Activated naive CD4-positive, alpha-beta T cell treated with anti-CD3 and anti-CD28 coated beads for 36 hours (primary cell): Measurements from ENCODE around the gene DOHH. TPM values are rescaled to one million over a fixed set of nuclear protein-coding genes. Genes with fewer than 3 reads are reported as not detected.

ENCODE experiments used
- CTCF ChIA-PET: fragments of 350-600 bp; sonication (Branson Sonifier 250); formaldehyde crosslinking; loops from one replicate; lab custom pipeline; 2021; ENCODE audit warnings: antibody characterized with exemption; lab: Charles Lee
- DNase-seq: peaks from one replicate; pipeline ENCODE4 v3.0.0-alpha.2; 2020
- H3K27ac Mint-ChIP-seq: one replicate; pipeline ENCODE4 v1.8.0; 2021; ENCODE audit warnings: mild to moderate bottlenecking, mixed read lengths
- H3K27me3 Mint-ChIP-seq: one replicate; pipeline ENCODE4 v1.8.0; 2021; ENCODE audit warnings: low read depth, mixed read lengths
- H3K36me3 Mint-ChIP-seq: one replicate; pipeline ENCODE4 v1.8.0; 2021; ENCODE audit warnings: low read depth, mixed read lengths
- H3K4me1 Mint-ChIP-seq: one replicate; pipeline ENCODE4 v1.8.0; 2021; ENCODE audit warnings: low read depth, mixed read lengths
- H3K4me3 Mint-ChIP-seq: one replicate; pipeline ENCODE4 v1.8.0; 2021; ENCODE audit warnings: mild to moderate bottlenecking, moderate library complexity, mixed read lengths
- H3K9me3 Mint-ChIP-seq: one replicate; pipeline ENCODE4 v1.8.0; 2021; ENCODE audit warnings: mixed read lengths
- intact Hi-C: fragments of 100-400 bp; cut with micrococcal nuclease; formaldehyde crosslinking; loops from one replicate; pipeline ENCODE4 v1.15.1; 2023
- total RNA-seq, 2 experiments: library from RNA; stranded (reverse); gene quantifications; one replicate each; pipeline ENCODE4 v1.2.3, GENCODE V29; 2021

Gene DOHH
- total RNA-seq, 2 experiments from 2014 or later, result 13.3 to 14.0 TPM

DNA sequence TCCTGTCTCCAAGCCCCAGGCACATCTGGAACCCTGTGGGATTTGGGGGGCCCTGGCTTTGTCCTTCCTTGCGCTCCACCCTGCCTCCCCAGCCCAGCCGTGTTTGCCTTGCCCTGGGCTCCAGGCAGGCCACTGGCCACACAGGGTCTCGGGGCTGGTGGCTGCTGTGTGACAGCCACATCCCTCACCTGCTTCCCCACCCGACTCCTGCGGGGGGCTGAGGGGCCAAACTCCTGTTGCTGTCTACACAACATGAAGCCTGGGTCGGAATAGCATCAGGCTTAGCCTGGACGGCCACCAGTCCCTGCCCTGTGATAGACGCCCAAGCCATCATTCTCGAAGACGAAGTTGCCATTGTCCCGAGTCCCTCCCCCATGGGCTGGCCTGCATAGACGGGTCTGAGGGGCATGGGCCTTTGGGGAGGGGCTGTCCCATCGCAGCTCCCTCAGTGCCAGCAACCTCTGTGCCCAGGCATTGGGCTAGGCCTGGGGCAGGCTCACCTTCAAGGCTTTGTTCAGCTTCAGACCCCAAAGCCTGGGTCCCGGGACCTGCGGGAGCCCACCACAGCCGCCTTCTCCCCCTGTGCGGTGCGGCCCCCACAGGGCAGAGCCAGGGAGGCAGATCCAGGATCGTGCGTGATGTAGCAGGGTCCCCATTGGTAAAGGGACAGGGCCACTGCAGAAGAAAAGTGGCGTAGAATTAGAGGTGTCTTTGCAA is 23.0 kb upstream of the DOHH start:
- Mint-ChIP-seq H3K36me3 (peaks cover 12% of the 10 kb centered on the region), H3K4me3 (no peak overlapping the region), H3K9me3 (no peaks in the 10 kb centered on the region), H3K27me3 (no peaks in the 10 kb centered on the region), H3K4me1 (peaks cover 9% of the 10 kb centered on the region), H3K27ac (no peak overlapping the region)
- CTCF ChIA-PET, result no interaction called here
- DNase-seq, result no peak
- intact Hi-C loops, result no loop called here

DNA sequence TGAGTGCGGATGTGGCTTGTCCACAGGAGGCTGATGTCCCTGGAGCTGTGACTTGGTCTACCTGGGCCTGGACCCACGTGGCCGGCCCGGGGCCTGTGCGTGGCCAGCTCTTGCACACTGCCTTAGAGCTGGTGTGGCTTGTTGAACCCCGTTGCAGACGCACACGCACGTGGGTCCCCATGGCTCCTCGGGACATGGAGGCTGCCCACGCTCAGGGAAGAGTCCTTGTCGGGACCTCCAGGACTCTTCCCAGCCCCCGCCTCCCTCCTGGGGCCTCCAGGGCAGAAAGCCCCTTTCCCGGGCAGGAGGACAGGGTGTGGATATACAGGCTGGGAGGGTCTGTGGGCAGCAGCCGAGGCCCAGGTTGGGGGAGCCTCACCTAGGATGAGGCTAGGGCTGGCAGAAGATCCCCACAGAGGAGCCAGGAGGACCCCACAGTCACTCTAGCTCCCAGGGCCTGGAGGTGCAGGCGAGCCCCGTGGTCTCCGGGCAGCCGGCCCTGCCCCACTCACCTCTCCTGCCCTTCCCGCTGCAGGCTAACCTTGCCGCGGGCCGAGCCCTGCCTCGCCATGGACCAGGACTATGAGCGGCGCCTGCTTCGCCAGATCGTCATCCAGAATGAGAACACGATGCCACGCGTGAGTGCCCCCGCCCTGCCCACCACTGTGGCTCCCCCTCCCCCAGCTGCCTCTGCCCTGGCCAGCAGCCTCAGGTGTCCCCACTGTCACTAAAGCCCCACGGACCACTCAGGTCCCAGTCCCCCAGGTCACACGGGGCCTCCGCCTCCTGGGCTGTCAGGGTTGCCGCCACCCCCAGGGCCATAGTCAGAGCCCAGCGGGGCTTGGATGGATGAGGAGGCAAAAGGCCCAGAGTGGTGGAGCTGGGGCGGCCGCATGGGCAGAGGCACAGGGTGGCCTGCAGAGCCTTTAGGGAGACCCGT is 22.2 kb upstream of the DOHH start:
- no peak for DNase-seq
- Mint-ChIP-seq H3K36me3 (peaks cover 12% of the 10 kb centered on the region), H3K27me3 (no peaks in the 10 kb centered on the region), H3K4me1 (peaks cover 13% of the 10 kb centered on the region), H3K4me3 (no peak overlapping the region), H3K27ac (peak overlapping the region; percentile 65), H3K9me3 (no peaks in the 10 kb centered on the region)
- intact Hi-C loops, result no loop called here
- CTCF ChIA-PET, result no interaction called here

DNA sequence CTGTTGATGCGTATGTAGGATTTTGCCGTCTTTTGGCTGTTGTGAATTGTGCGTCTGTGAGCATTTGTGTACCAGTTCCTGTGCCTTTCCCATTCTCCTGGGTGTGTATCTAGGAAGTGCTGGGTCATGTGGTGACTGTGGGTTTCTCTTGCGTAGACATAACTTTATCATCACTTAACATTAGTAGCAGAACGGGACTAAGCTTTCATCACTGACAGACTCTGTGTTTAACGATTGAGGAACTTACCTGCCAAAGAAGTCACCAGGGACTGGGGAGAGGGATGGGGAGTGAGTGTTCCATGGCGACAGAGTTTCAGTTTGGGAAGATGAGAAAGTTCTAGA is 20.6 kb upstream of the DOHH start:
- no peaks in the 10 kb centered on the region for H3K9me3 Mint-ChIP-seq
- CTCF ChIA-PET, result interaction anchor here (0.6 to 0.8 kb wide), 2 partner anchors 28 to 35 kb away, joined by 5 to 6 read pairs; no protein-coding TSS in a partner anchor
- no peak for DNase-seq
- H3K27me3 Mint-ChIP-seq, result no peaks in the 10 kb centered on the region
- peaks cover 26% of the 10 kb centered on the region for H3K4me1 Mint-ChIP-seq
- no peak overlapping the region for H3K4me3 Mint-ChIP-seq
- no peak overlapping the region for H3K27ac Mint-ChIP-seq
- intact Hi-C loops, result no loop called here
- H3K36me3 Mint-ChIP-seq, result peaks cover 8% of the 10 kb centered on the region

DNA sequence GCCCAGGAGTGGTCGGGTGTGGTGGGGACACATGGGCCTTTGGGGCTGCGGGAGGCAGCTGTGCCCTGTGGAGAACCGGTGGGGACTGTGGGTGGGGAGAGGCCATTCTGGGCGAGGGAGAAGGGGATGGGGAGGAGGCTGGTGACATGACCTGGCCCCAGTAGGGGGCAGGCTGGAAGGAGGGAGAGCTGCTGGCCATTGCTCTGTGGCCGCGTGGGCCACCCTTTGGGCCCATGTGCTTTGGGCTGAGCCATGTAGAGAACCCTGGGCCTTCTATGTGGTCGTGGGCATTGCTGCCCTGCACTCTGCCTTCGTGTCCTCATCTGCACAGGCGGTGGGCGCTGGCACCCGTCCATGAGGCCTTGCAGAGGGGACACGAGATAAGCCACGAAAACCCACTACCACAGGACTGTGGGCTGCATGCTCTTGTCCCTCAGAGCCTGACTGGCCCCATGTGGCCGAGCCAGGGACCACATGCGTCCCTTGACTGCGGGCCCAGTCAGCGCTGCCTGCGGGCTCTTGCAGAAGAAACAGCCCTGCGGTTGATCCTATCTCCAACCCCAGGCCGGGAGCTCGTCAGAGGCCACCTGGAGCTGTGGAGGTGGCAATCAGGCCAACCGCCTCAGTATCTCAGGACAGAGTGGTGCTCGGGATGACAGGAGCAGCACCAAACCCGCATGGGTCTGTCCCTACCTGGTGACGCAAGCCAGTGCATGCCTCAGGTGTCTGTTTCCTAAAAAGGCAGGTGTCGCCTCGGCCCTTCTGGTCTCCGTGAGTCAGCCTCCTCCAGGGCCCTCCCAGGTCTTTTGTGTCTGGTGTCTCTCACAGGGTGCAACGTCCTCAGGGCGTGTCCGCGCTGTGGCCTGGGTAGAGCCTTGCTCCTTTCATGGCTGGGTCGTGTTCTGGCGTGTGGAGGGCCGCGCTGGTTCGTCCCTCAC is 20.0 kb upstream of the DOHH start:
- H3K36me3 Mint-ChIP-seq, result peaks cover 8% of the 10 kb centered on the region
- no peak for DNase-seq
- H3K27me3 Mint-ChIP-seq, result no peaks in the 10 kb centered on the region
- no peak overlapping the region for H3K4me3 Mint-ChIP-seq
- no peak overlapping the region for H3K27ac Mint-ChIP-seq
- H3K9me3 Mint-ChIP-seq, result no peaks in the 10 kb centered on the region
- H3K4me1 Mint-ChIP-seq, result peaks cover 30% of the 10 kb centered on the region
- intact Hi-C loops, result no loop called here
- CTCF ChIA-PET, result no interaction called here

DNA sequence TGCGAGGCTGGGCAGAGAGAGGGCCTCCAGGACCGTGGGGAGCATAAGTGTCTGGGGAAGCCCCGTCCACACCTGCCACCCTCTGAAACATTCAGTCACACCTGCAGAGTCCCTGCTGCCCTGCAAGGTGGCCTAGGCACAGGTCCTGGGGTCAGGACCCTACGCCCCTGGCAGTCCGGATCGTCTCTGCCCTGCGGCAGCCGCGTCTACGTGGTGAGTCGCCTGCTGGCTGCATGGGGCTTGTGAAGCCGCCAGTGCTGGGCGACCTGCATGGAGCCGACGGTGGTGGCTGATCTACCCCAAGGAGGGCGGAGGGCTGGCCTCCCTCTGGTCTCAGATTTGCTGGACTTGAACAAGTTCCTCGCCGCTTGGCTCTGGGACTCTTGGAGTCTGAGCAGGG is 18.7 kb upstream of the DOHH start:
- Mint-ChIP-seq H3K27me3 (no peaks in the 10 kb centered on the region), H3K4me1 (peaks cover 37% of the 10 kb centered on the region), H3K36me3 (peaks cover 7% of the 10 kb centered on the region), H3K9me3 (no peaks in the 10 kb centered on the region), H3K4me3 (no peak overlapping the region), H3K27ac (no peak overlapping the region)
- CTCF ChIA-PET, result interaction anchor here (0.6 kb wide), 1 partner anchor 178 kb away, joined by 3 read pairs; no protein-coding TSS in a partner anchor
- intact Hi-C loops, result no loop called here
- no peak for DNase-seq

DNA sequence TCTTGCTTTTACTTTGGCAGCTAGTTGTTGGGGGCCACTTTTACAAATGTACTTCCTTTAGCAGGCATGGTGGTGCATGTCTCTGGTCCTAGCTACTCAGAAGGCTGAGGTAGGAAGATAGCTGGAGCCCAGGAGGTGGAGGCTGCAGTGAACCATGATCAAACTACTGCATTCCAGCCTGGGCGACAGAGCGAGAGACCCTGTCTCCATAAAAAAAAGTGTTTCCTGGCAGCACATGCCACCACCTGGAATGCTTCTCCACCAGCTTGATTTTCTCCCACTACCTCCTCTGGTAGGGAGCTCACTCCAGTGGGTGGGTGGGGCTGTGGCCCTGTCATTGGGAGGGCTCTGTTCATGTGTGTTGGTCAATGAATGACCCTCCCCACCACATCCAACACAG is 18.2 kb upstream of the DOHH start:
- intact Hi-C loops, result no loop called here
- CTCF ChIA-PET, result interaction anchor here (0.6 to 1.2 kb wide), 2 partner anchors 14 to 178 kb away, joined by 3 read pairs; no protein-coding TSS in a partner anchor
- Mint-ChIP-seq H3K9me3 (no peaks in the 10 kb centered on the region), H3K4me1 (peaks cover 37% of the 10 kb centered on the region), H3K4me3 (no peak overlapping the region), H3K27me3 (no peaks in the 10 kb centered on the region), H3K27ac (no peak overlapping the region), H3K36me3 (peaks cover 6% of the 10 kb centered on the region)
- DNase-seq, result no peak

DNA sequence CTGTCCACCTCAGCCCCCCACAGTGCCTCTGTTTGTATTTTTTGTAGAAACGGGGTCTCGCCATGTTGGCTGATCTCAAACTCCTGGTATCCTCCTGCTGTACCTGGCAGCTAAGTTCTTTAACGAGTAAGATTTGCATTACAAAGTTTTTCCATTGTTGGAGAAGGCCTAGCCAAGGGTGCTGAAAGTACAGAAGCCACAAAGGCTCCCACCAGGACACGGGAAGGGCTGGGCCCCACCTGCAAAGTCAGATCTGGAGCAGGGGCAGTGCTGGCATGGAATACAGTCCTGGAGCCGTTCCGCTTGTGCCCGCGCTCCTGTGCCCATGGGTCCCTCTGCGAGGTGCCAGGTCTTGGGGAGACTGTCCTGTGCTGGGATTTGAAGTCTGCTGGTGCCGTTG is 17.8 kb upstream of the DOHH start:
- H3K36me3 Mint-ChIP-seq, result peaks cover 6% of the 10 kb centered on the region
- intact Hi-C loops, result no loop called here
- peaks cover 37% of the 10 kb centered on the region for H3K4me1 Mint-ChIP-seq
- no peaks in the 10 kb centered on the region for H3K9me3 Mint-ChIP-seq
- no peak overlapping the region for H3K27ac Mint-ChIP-seq
- no peaks in the 10 kb centered on the region for H3K27me3 Mint-ChIP-seq
- CTCF ChIA-PET, result interaction anchor here (0.6 to 1.2 kb wide), 2 partner anchors 13 to 179 kb away, joined by 3 read pairs; no protein-coding TSS in a partner anchor
- no peak for DNase-seq
- H3K4me3 Mint-ChIP-seq, result no peak overlapping the region

DNA sequence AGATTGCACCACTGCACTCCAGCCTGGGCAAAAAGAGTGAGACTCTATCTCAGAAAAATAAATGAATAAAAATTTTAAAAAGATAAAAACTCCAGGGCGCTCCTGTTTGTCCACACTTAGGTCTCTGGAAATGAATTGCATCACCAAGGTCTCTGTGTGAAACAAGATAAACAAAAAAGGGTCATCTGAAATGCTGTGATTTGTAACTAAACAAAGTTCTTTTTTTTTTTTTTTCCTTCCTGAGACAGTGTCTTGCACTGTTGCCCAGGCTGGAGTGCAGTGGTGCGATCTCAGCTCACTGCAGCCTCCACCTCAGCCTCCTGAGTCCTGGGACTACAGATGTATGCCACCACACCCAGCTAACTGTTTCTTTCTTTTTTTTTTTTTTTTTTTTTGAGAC is 17.2 kb upstream of the DOHH start:
- H3K27ac Mint-ChIP-seq, result no peak overlapping the region
- no peak overlapping the region for H3K4me3 Mint-ChIP-seq
- CTCF ChIA-PET, result interaction anchor here (0.7 to 1.2 kb wide), 2 partner anchors 13 to 649 kb away, joined by 3 to 4 read pairs; no protein-coding TSS in a partner anchor
- H3K4me1 Mint-ChIP-seq, result peaks cover 38% of the 10 kb centered on the region
- H3K27me3 Mint-ChIP-seq, result no peaks in the 10 kb centered on the region
- intact Hi-C loops, result no loop called here
- H3K9me3 Mint-ChIP-seq, result no peaks in the 10 kb centered on the region
- H3K36me3 Mint-ChIP-seq, result peaks cover 6% of the 10 kb centered on the region
- no peak for DNase-seq

DNA sequence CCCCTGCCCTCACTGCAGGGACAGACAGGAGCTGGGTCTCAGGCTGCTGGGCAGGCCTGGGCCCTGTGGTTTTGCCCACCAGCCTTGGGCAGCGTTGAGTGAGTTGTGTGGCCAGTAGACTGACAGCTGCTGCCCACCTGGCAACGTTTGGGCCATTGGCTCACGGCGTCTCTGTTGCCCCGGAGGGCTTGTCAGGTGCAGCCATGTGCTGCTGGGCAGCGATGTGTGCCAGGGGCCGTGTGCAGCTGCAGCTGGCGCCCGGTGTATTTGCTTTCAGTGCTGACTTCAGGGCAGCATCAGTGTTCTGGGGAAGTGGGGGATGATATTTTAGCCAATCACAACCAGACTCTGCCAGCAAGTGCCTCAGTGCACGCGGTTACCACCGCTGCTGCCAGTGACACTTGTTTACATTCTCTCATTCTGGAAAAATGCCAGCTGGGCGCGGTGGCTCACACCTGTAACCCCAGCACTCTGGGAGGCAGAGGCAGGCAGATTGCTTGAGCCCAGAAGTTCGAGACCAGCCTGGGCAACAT is 16.3 kb upstream of the DOHH start:
- H3K4me1 Mint-ChIP-seq, result peaks cover 41% of the 10 kb centered on the region
- H3K9me3 Mint-ChIP-seq, result no peaks in the 10 kb centered on the region
- H3K27me3 Mint-ChIP-seq, result no peaks in the 10 kb centered on the region
- H3K27ac Mint-ChIP-seq, result no peak overlapping the region
- DNase-seq, result peak; percentile 29
- H3K4me3 Mint-ChIP-seq, result no peak overlapping the region
- intact Hi-C loops, result no loop called here
- peaks cover 4% of the 10 kb centered on the region for H3K36me3 Mint-ChIP-seq
- CTCF ChIA-PET, result no interaction called here

DNA sequence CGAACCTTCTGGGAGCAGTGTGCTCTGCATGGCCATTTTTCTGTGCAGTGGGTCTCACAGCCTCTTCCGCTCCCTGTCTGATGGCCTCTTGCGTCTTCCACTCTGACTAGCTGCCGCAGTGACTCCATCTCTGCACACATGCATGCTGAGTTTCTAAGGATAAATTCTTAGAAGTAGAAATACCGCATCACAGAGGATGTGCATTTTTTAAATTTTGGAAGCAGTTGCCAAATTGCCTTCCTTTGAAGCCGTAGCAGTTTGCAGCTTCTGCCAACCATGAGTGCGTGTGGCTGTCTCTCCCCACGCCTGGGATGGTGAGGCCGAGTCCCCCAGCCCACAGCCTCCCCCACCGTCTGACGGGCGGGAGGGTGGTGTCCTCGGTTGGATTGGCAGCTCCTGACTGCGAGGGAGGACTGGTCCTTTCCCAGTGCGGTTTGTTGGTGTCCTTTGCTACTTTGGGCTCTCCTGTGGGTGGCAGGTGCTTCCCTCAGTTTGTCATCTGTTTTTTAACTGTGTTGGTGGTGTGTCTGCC is 15.5 kb upstream of the DOHH start:
- CTCF ChIA-PET, result no interaction called here
- Mint-ChIP-seq H3K27me3 (no peaks in the 10 kb centered on the region), H3K4me3 (no peak overlapping the region), H3K27ac (no peak overlapping the region), H3K4me1 (peaks cover 40% of the 10 kb centered on the region), H3K9me3 (no peaks in the 10 kb centered on the region), H3K36me3 (peaks cover 1% of the 10 kb centered on the region)
- DNase-seq, result no peak
- intact Hi-C loops, result no loop called here

DNA sequence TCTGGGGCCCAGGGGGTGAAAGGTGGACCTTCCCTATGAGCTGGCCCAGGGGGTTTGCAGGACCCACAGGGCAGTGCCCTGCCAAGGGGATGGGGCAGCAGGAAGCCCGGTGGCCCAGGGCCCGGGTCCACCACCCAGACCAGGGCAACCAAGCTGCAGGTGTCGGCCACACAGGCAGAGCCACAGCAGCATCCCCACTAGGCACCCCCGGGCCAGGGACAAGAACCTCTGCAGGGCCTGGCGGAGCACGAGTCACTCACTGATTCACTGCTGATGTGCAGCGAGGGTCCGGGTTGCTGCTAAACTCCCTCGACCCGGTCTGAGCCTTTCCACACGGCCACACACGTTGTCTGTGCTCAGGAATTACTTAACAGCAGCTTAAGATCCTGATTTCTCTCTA is 14.5 kb upstream of the DOHH start:
- no peaks in the 10 kb centered on the region for H3K27me3 Mint-ChIP-seq
- H3K9me3 Mint-ChIP-seq, result no peaks in the 10 kb centered on the region
- H3K27ac Mint-ChIP-seq, result no peak overlapping the region
- H3K4me1 Mint-ChIP-seq, result peaks cover 42% of the 10 kb centered on the region
- H3K36me3 Mint-ChIP-seq, result peaks cover 1% of the 10 kb centered on the region
- DNase-seq, result no peak
- no peak overlapping the region for H3K4me3 Mint-ChIP-seq
- intact Hi-C loops, result no loop called here
- CTCF ChIA-PET, result interaction anchor here (0.6 kb wide), 1 partner anchor 42 kb away, joined by 3 read pairs; no protein-coding TSS in a partner anchor
